ENCODE data around the gene CMSS1. TPM values are rescaled to one million over a fixed set of nuclear protein-coding genes. Genes with fewer than 3 reads are reported as not detected.

The CMSS1 gene
- total RNA-seq, 1 experiment from 2014 or later, result 55.8 TPM

GRCh38 chr3:99899603-99900002 lies 81.9 kb downstream of the CMSS1 start:
- BruUV-seq (replicated peaks), result no TSS peak
- CTCF ChIA-PET, result no interaction called here
- no peak overlapping the region for H3K4me3 Mint-ChIP-seq (ENCODE audit: low read depth, unreplicated experiment)
- no peaks in the 10 kb centered on the region for H3K27me3 Mint-ChIP-seq (ENCODE audit: unreplicated experiment)
- TF ChIP-seq CTCF (IDR thresholded peaks at IDR 0.05; ENCODE audit: unreplicated experiment), result no peak
- intact Hi-C loops (cut with micrococcal nuclease; ENCODE audit: unreplicated experiment), result no loop called here
- H3K36me3 Mint-ChIP-seq (ENCODE audit: insufficient read depth, unreplicated experiment), result peaks cover 5% of the 10 kb centered on the region
- H3K4me1 Mint-ChIP-seq (ENCODE audit: low read depth, unreplicated experiment), result peaks cover 32% of the 10 kb centered on the region
- no peaks in the 10 kb centered on the region for H3K9me3 Mint-ChIP-seq (ENCODE audit: low read depth, unreplicated experiment)
- DNase-seq, result no peak
- H3K27ac Mint-ChIP-seq (ENCODE audit: unreplicated experiment), result no peak overlapping the region

- Mint-ChIP-seq H3K27me3 (ENCODE audit: unreplicated experiment) (no peaks in the 10 kb centered on the region), H3K36me3 (ENCODE audit: insufficient read depth, unreplicated experiment) (peaks cover 5% of the 10 kb centered on the region), H3K4me1 (ENCODE audit: low read depth, unreplicated experiment) (peaks cover 39% of the 10 kb centered on the region), H3K9me3 (ENCODE audit: low read depth, unreplicated experiment) (no peaks in the 10 kb centered on the region), H3K27ac (ENCODE audit: unreplicated experiment) (no peak overlapping the region), H3K4me3 (ENCODE audit: low read depth, unreplicated experiment) (no peak overlapping the region)
- no peak for DNase-seq
- BruUV-seq (replicated peaks), result no TSS peak
- CTCF ChIA-PET, result interaction anchor here (2.1 kb wide), 1 partner anchor 124 kb away, joined by 6 read pairs; no protein-coding TSS in a partner anchor
- intact Hi-C loops (cut with micrococcal nuclease; ENCODE audit: unreplicated experiment), result no loop called here
- TF ChIP-seq CTCF (IDR thresholded peaks at IDR 0.05; ENCODE audit: unreplicated experiment), result no peak
Observed at GRCh38 chr3:99900248-99900647, 82.6 kb downstream of the CMSS1 start.

GRCh38 chr3:99901200-99901926 lies 83.7 kb downstream of the CMSS1 start:
- TF ChIP-seq CTCF (IDR thresholded peaks at IDR 0.05; ENCODE audit: unreplicated experiment), result no peak
- no peaks in the 10 kb centered on the region for H3K9me3 Mint-ChIP-seq (ENCODE audit: low read depth, unreplicated experiment)
- peaks cover 30% of the 10 kb centered on the region for H3K4me1 Mint-ChIP-seq (ENCODE audit: low read depth, unreplicated experiment)
- peak overlapping the region; percentile 40 for H3K4me3 Mint-ChIP-seq (ENCODE audit: low read depth, unreplicated experiment)
- peak; percentile 13 for DNase-seq
- intact Hi-C loops (cut with micrococcal nuclease; ENCODE audit: unreplicated experiment), result no loop called here
- peaks cover 5% of the 10 kb centered on the region for H3K36me3 Mint-ChIP-seq (ENCODE audit: insufficient read depth, unreplicated experiment)
- H3K27ac Mint-ChIP-seq (ENCODE audit: unreplicated experiment), result peak overlapping the region; percentile 77
- CTCF ChIA-PET, result interaction anchor here (0.8 to 2.1 kb wide), 3 partner anchors 19 to 123 kb away, joined by 3 to 6 read pairs (median 3); no protein-coding TSS in a partner anchor
- BruUV-seq (replicated peaks), result no TSS peak
- no peaks in the 10 kb centered on the region for H3K27me3 Mint-ChIP-seq (ENCODE audit: unreplicated experiment)

GRCh38 chr3:99902091-99902490 lies 84.4 kb downstream of the CMSS1 start:
- H3K9me3 Mint-ChIP-seq (ENCODE audit: low read depth, unreplicated experiment), result no peaks in the 10 kb centered on the region
- CTCF ChIA-PET, result interaction anchor here (1.4 to 2.1 kb wide), 2 partner anchors 24 to 123 kb away, joined by 3 to 6 read pairs; no protein-coding TSS in a partner anchor
- peaks cover 27% of the 10 kb centered on the region for H3K4me1 Mint-ChIP-seq (ENCODE audit: low read depth, unreplicated experiment)
- BruUV-seq (replicated peaks), result no TSS peak
- intact Hi-C loops (cut with micrococcal nuclease; ENCODE audit: unreplicated experiment), result no loop called here
- TF ChIP-seq CTCF (IDR thresholded peaks at IDR 0.05; ENCODE audit: unreplicated experiment), result no peak
- DNase-seq, result no peak
- peak overlapping the region; percentile 77 for H3K27ac Mint-ChIP-seq (ENCODE audit: unreplicated experiment)
- no peaks in the 10 kb centered on the region for H3K27me3 Mint-ChIP-seq (ENCODE audit: unreplicated experiment)
- H3K4me3 Mint-ChIP-seq (ENCODE audit: low read depth, unreplicated experiment), result no peak overlapping the region
- peaks cover 5% of the 10 kb centered on the region for H3K36me3 Mint-ChIP-seq (ENCODE audit: insufficient read depth, unreplicated experiment)

Measured in Calu3 (cell line).